GM18861 (cell line): ENCODE measurements around the gene ANO2.

ENCODE experiments used
- ATAC-seq: cut with Tn5 transposase; IDR thresholded peaks from one replicate; pipeline ENCODE4 v1.9.1; 2021; ENCODE audit not compliant: unreplicated experiment

The ANO2 gene

GRCh38 chr12:5945071-5946008 lies at the start of gene ANO2:
ANO2 (minus strand) TSS chr12:5945259; CDS start chr12:5945217, 42 bp downstream.
- no peak for ATAC-seq

DNA sequence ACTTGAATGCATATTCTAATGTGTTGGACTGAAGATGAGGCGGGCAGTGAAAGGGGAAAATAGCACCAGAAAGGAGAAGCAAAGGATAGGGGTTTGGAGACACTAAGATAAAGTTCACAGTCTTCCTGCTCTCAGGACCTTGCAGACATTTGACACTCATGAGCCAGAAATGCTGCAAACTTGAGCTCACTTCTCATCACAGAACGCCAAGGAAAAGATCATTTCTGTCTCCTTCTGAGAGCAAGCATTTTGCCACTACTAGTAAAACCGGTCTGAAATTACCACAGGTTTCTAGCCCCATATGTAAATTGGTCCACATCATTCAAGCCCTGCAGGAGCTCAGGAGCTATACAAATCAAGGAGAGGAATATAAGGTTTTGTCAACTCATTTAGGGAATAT lies 44.6 kb upstream of the ANO2 start:
- ATAC-seq: no peak

DNA sequence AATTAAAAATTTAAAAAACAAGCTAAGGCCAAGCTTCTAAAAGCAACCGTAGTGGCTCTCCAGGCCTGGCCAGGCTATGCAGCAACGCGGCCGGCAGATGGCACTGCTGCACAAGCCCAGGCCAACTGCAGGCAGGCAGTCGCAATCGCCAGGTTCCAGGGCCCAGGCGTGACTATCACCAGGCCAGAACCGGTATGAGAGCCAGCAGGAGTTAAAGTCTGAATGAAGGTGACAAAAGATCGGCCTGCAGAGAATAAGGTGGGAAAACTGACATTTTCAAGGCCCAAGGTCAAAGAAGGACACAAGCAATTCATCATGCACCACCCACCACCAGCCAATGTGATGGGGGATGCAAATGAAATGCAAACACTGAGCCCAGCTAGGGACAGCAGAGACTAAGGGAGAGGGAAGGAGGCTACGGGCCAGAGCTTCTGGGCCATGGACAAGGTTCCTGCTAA lies 43.6 kb upstream of the ANO2 start:
- peak; percentile 77 for ATAC-seq

DNA sequence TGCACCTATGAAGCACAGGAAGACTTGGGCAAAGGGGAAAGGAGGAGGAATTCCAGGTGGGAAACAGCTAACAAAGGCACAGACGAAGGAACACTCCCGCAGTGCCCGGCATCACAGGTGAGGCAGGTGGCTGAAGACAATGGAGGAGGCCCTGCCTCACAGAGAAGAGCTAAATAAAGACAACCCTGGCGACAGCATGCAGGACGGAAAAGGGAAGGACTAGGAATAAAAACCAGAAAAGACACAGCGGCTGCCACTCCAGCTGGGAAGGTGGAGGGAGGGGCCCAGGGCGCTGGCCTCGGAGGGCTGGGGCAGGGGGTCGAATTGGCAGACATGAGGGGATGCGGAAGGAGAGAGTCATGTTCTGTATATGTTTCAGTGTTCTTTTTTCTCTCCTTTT lies 43.0 kb upstream of the ANO2 start:
- ATAC-seq: no peak

DNA sequence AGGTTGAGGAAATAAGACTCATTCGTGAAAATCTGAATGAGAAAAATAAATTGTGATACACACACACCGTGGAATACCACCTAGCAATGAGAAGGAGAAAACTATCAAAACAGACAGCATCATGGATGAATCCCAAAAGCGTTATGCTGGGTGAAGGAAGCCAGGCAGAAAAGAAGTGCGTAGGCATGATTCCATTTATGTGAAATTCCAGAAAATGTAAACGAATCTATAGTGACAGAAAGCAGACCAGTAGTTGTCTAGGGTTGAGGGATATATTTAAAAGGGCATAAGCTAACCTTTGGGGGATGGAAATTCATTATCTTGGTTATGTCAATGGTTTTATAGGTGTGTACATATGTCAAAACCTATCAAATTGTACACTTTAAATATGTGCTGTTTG lies 42.5 kb upstream of the ANO2 start:
- ATAC-seq: no peak

GRCh38 chr12:5985471-5985870 lies 40.4 kb upstream of the ANO2 start:
- no peak for ATAC-seq

- no peak for ATAC-seq
Observed at GRCh38 chr12:5984873-5985272, 39.8 kb upstream of the ANO2 start.

- ATAC-seq: no peak
Observed at GRCh38 chr12:5982106-5982505, 37.0 kb upstream of the ANO2 start.

- no peak for ATAC-seq
Observed at GRCh38 chr12:5977556-5977955, 32.5 kb upstream of the ANO2 start.

GRCh38 chr12:5976711-5977110 lies 31.7 kb upstream of the ANO2 start:
- no peak for ATAC-seq

- no peak for ATAC-seq
Observed at GRCh38 chr12:5976196-5976595, 31.1 kb upstream of the ANO2 start.

DNA sequence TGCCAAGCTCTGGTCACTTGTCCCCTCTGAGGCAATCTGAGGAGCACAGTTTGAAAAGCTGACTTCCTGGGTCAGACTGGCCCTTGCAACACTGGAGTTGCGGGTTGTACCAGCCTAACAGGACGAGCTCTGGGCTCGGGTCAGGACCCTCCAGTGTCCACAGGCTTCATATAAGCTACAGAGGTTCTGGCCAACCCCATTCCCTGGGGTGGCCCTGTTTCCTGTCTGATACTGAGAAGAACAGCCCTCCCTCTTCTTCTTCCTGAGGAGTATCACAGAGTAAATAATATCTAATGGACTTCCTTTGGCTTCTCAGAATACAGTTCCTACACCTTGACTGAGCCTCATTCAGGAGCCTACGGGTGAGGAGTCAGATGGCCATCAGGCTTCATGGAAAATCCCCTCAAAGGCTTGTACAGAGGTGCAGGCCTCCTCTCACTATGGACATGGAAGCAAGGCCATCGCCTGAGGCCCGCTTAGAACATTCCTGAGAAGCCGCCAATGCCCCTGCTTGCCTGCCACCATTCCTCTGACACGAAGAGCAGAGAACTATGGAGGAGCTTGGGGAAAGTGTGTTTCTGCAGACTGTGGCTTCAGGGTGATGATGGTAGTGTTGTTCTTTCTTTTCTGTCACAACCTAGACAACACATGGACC lies 28.5 kb upstream of the ANO2 start:
- ATAC-seq: no peak

DNA sequence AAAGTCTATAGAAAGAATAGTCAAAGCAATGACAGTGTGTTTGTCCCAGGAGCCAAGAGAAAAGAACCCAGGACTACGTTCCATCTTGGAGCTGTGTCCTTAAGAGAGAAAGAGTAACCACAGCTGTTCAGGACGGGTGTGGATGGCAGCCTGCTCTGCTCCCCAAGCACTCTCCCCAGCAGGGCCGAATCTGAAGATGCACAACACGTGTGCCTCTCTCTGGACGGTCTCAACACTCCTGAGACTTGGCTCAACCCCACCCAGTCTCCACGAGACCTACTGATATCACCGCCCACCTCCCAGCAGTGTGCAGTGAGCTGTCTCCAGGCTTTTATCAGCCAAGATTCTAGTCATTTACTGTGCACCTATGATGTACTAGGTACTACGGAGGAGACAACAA lies 27.3 kb upstream of the ANO2 start:
- ATAC-seq: no peak

DNA sequence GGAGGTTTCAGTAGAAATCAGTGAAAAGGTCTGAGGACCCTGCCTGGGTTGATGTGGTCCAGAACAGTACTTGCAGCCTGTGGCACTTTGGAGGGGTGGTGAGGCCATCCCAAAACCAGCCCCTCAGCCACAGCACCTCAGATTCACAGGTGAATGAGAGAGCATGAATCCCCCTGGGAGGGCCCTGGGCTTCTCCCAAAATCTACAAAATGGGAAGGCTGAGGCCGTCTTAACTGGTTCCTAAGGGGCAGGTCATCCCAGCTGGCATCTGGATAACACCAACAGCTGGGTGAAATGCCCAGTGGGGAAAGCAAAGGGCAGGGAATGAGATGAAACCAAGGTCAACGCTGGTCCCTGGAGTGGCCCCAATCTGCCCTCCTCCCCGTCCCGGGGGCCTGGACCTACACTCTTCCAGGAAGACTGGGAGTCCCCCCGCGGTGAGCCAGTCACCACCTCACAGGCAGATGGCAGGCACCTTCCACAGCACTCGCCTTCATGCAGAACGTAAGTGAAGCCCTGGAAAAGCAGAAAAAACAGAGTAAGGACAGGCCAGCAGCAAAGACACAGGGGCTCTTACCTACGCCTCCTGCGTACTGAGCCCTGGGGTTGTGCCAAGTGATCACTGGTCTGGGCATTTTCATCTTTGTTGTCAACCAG lies 26.3 kb upstream of the ANO2 start:
- ATAC-seq: no peak

DNA sequence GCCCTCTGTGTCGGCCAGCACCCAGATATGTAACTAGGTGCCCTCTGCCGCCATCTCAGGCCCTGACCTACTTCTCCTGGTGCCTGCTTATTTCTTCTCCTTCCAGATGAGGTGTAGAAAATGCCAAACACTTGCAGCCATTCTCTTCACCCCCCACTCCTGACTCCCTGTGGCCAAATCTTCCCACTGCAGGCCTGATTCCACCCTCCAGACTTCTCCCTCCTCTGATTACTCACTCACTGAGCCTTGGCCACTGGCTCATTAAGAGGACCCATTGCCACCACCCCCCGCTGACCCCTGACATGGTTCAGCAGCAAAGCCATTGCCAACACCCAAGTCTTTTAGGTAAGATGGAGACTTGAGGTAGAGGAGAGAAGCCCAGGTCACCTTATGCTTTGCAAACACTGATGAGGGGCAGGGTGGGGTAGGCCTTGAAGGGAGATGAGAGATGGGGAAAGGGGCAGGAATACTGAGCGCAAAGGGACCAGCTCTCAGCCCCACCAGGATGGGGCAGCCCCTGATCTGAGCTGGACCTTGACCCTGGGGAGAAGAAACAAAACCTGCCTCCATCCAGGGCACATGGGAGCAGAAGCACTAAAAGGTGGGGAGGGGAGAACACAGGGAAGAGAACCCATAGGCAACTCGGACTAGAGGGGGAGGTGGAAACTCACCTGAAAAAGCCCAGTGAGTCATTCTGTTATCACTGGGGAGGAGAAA lies 25.1 kb upstream of the ANO2 start:
- no peak for ATAC-seq

- ATAC-seq: no peak
Observed at GRCh38 chr12:5969156-5969973, 24.3 kb upstream of the ANO2 start.

- ATAC-seq: no peak
Observed at GRCh38 chr12:5967645-5968415, 22.8 kb upstream of the ANO2 start.

DNA sequence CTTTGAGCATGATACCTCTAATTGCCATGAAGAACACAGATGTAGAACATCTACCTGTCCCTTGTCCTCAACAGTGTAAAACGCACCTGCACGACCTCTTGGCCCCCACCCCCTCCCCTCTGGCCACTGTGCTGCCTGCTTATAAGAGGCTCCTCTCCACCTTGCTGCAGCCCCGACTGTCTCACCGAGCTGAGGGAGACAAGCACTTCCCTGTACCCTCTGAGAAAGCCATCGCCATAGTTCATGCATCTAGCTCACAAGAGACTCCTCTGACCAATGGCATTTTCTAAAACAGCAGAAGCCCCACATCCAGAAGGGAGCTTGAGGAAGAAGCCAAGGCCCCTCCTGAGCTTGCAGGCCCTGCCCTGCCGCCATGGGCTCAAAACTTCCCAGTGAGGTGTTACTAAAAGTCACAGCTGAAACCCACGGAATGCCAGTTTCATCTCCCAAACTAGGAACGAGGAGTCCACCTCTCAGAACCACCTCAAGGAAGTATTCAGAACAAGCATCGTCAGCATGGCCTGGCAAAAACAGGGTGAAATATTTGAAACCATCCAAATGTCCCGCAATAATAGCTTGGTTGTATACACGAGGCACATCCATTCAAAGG lies 21.5 kb upstream of the ANO2 start:
- ATAC-seq: no peak

DNA sequence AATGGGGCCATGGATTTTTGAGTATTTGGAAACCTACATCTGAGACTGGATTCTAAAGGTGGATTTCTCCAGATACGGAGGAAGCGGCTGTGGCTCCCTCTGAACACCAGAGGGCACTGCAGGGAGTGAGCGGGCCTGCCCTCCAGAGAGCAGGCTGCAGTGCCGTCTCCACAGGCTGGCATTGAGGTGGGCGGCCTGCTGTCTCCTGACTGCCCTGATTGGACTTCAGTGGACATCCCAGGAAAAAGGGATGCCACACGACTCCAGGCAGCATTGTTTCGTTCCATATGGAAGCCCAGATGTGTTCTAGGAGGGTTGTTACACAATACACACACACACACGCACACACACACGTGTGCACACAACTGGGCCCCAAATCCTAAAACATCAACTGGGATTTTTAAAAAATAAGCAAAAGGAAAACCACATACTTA lies 20.9 kb upstream of the ANO2 start:
- no peak for ATAC-seq
